Activated CD4-positive, alpha-beta T cell treated with anti-CD3 and anti-CD28 coated beads for 36 hours (primary cell): Measurements from ENCODE around the gene BCL2L15. TPM values are rescaled to one million over a fixed set of nuclear protein-coding genes. Genes with fewer than 3 reads are reported as not detected.
A peak's percentile ranks its signal among the peaks of the same experiment; 100 is the strongest.

ENCODE experiments used
- ATAC-seq: fragments of 200-7000 bp; cut with Tn5 transposase; one replicate; pipeline ENCODE4 v1.10.0; 2021; ENCODE audit warnings: mild to moderate bottlenecking, moderate library complexity
- CTCF ChIA-PET: fragments of 350-600 bp; sonication (Branson Sonifier 250); formaldehyde crosslinking; loops from one replicate; lab custom pipeline; 2021; ENCODE audit warnings: antibody characterized with exemption; lab: Charles Lee
- POLR2A ChIA-PET: fragments of 350-600 bp; sonication (Branson Sonifier 250); formaldehyde crosslinking; loops from one replicate; lab custom pipeline; 2021; ENCODE audit warnings: antibody characterized with exemption, inconsistent platforms; lab: Charles Lee
- DNase-seq: peaks from one replicate; pipeline ENCODE4 v3.0.0-alpha.2; 2020
- H3K27ac Mint-ChIP-seq: one replicate; pipeline ENCODE4 v1.8.0; 2021; ENCODE audit warnings: mixed read lengths
- H3K27me3 Mint-ChIP-seq: one replicate; pipeline ENCODE4 v1.8.0; 2021; ENCODE audit warnings: mixed read lengths
- H3K36me3 Mint-ChIP-seq: one replicate; pipeline ENCODE4 v1.8.0; 2021; ENCODE audit warnings: low read depth, mixed read lengths
- H3K4me1 Mint-ChIP-seq: one replicate; pipeline ENCODE4 v1.8.0; 2021; ENCODE audit warnings: mixed read lengths
- H3K4me3 Mint-ChIP-seq: one replicate; pipeline ENCODE4 v1.8.0; 2021; ENCODE audit warnings: mild to moderate bottlenecking, moderate library complexity, mixed read lengths
- H3K9me3 Mint-ChIP-seq: one replicate; pipeline ENCODE4 v1.8.0; 2021; ENCODE audit warnings: low read depth, mixed read lengths
- intact Hi-C, 2 experiments: fragments of 100-400 bp; cut with DNase I in 1 of 2; cut with micrococcal nuclease in 1 of 2; formaldehyde crosslinking; loops; one replicate each; pipeline versions ENCODE4 v1.14.2 to v1.15.1; 2022 to 2024; cut with DNase I, micrococcal nuclease
- total RNA-seq, 2 experiments: library from RNA; stranded (reverse); gene quantifications; one replicate each; pipeline ENCODE4 v1.2.3, GENCODE V29; 2021

The BCL2L15 gene
- total RNA-seq, 2 experiments from 2014 or later = 1.1 to 1.3 TPM

GRCh38 chr1:113928941-113929749 is 41.8 kb upstream of the BCL2L15 start, which contains the start of gene HIPK1:
HIPK1 (plus strand) TSS chr1:113929324.
- peak within 1 kb of the TSS; percentile 99 for H3K27ac Mint-ChIP-seq
- CTCF ChIA-PET = interaction anchor here (0.7 to 13.6 kb wide), 14 partner anchors 11 to 128 kb away, joined by 3 to 155 read pairs (median 4); partner anchors contain the start of genes AP4B1, DCLRE1B and RSBN1
- peaks cover 41% of the 10 kb centered on the region for H3K4me1 Mint-ChIP-seq
- H3K27me3 Mint-ChIP-seq = no peaks in the 10 kb centered on the region
- H3K4me3 Mint-ChIP-seq = peak within 1 kb of the TSS; percentile 84
- H3K9me3 Mint-ChIP-seq = no peaks in the 10 kb centered on the region
- intact Hi-C loops = loop anchor here (1.0 to 5.0 kb wide), 10 partner anchors 24 to 973 kb away; partner anchors contain the start of genes DCLRE1B (in 2 of the 2), BCAS2 (in 1 of the 2), CSDE1 (in 1 of the 2) and OLFML3 (in 1 of the 2)
- peak; percentile 96 for DNase-seq
- peak; percentile 66 for ATAC-seq
- H3K36me3 Mint-ChIP-seq = peaks cover 11% of the 10 kb centered on the region
- POLR2A ChIA-PET = interaction anchor here (0.6 to 4.3 kb wide), 11 partner anchors 11 to 1158 kb away, joined by 3 to 78 read pairs (median 6); partner anchors contain the start of genes AP4B1, DCLRE1B and RSBN1

- Mint-ChIP-seq H3K27me3 (no peaks in the 10 kb centered on the region), H3K36me3 (peaks cover 6% of the 10 kb centered on the region), H3K4me3 (peak overlapping the region; percentile 84), H3K4me1 (peaks cover 35% of the 10 kb centered on the region), H3K27ac (peak overlapping the region; percentile 99), H3K9me3 (no peaks in the 10 kb centered on the region)
- ChIA-PET POLR2A (interaction anchor here (0.6 to 4.3 kb wide), 7 partner anchors 12 to 116 kb away, joined by 3 to 78 read pairs (median 6); partner anchors contain the start of genes AP4B1, DCLRE1B and RSBN1), CTCF (interaction anchor here (0.7 to 13.6 kb wide), 12 partner anchors 11 to 127 kb away, joined by 3 to 155 read pairs (median 4); partner anchors contain the start of genes AP4B1 and DCLRE1B)
- intact Hi-C loops = loop anchor here in 1 of 2 experiments (2.0 to 5.0 kb wide), 4 partner anchors 49 to 828 kb away; partner anchors contain the start of genes CSDE1, OLFML3, PHTF1 and RSBN1
- ATAC-seq = no peak
- no peak for DNase-seq
These were observed 41.0 kb upstream of the BCL2L15 start for GRCh38 chr1:113928187-113928930.

- Mint-ChIP-seq H3K9me3 (no peaks in the 10 kb centered on the region), H3K27me3 (no peaks in the 10 kb centered on the region), H3K27ac (no peak overlapping the region), H3K4me3 (no peak overlapping the region), H3K4me1 (peaks cover 17% of the 10 kb centered on the region), H3K36me3 (no peaks in the 10 kb centered on the region)
- CTCF ChIA-PET = interaction anchor here (1.1 kb wide), 1 partner anchor 88 kb away, joined by 3 read pairs; no protein-coding TSS in a partner anchor
- ATAC-seq (no peak), DNase-seq (no peak)
- POLR2A ChIA-PET = no interaction called here
- intact Hi-C loops = no loop called here
These were observed 37.1 kb upstream of the BCL2L15 start for GRCh38 chr1:113924473-113924872.

- Mint-ChIP-seq H3K27ac (no peak overlapping the region), H3K27me3 (no peaks in the 10 kb centered on the region), H3K4me1 (peaks cover 9% of the 10 kb centered on the region), H3K36me3 (no peaks in the 10 kb centered on the region), H3K4me3 (no peak overlapping the region), H3K9me3 (no peaks in the 10 kb centered on the region)
- ChIA-PET POLR2A (no interaction called here), CTCF (no interaction called here)
- intact Hi-C loops = no loop called here
- DNase-seq (no peak), ATAC-seq (no peak)
These were observed 35.6 kb upstream of the BCL2L15 start for GRCh38 chr1:113922957-113923356.

- H3K27me3 Mint-ChIP-seq = no peaks in the 10 kb centered on the region
- no peak overlapping the region for H3K4me3 Mint-ChIP-seq
- H3K36me3 Mint-ChIP-seq = peaks cover 4% of the 10 kb centered on the region
- H3K4me1 Mint-ChIP-seq = peaks cover 8% of the 10 kb centered on the region
- ChIA-PET POLR2A (no interaction called here), CTCF (interaction anchor here (1.4 to 2.3 kb wide), 2 partner anchors 11 to 82 kb away, joined by 4 to 7 read pairs; partner anchors contain the start of gene HIPK1)
- no peaks in the 10 kb centered on the region for H3K9me3 Mint-ChIP-seq
- ATAC-seq = peak; percentile 13
- no peak for DNase-seq
- no peak overlapping the region for H3K27ac Mint-ChIP-seq
- intact Hi-C loops = loop anchor here in 1 of 2 experiments (5.0 kb wide), 1 partner anchor 199 kb away; no protein-coding TSS in a partner anchor
These were observed 30.9 kb upstream of the BCL2L15 start for GRCh38 chr1:113918243-113918642.

GRCh38 chr1:113917400-113918082 is 30.2 kb upstream of the BCL2L15 start:
- no peaks in the 10 kb centered on the region for H3K9me3 Mint-ChIP-seq
- ATAC-seq (peak; percentile 87), DNase-seq (no peak)
- ChIA-PET CTCF (interaction anchor here (0.6 to 2.3 kb wide), 4 partner anchors 11 to 82 kb away, joined by 4 to 7 read pairs (median 4); partner anchors contain the start of gene HIPK1), POLR2A (interaction anchor here (0.5 kb wide), 1 partner anchor 12 kb away, joined by 3 read pairs; no protein-coding TSS in a partner anchor)
- no peak overlapping the region for H3K27ac Mint-ChIP-seq
- H3K4me3 Mint-ChIP-seq = no peak overlapping the region
- H3K36me3 Mint-ChIP-seq = peaks cover 4% of the 10 kb centered on the region
- H3K27me3 Mint-ChIP-seq = no peaks in the 10 kb centered on the region
- intact Hi-C loops = loop anchor here in 1 of 2 experiments (1.0 to 5.0 kb wide), 2 partner anchors 12 to 200 kb away; partner anchors contain the start of gene DCLRE1B
- H3K4me1 Mint-ChIP-seq = peaks cover 8% of the 10 kb centered on the region

- CTCF ChIA-PET = interaction anchor here (0.6 to 2.3 kb wide), 4 partner anchors 12 to 81 kb away, joined by 4 to 7 read pairs (median 4); partner anchors contain the start of gene HIPK1
- no peak for DNase-seq
- POLR2A ChIA-PET = interaction anchor here (0.5 to 2.0 kb wide), 2 partner anchors 12 to 13 kb away, joined by 3 to 6 read pairs; partner anchors contain the start of gene HIPK1
These were observed 29.6 kb upstream of the BCL2L15 start for GRCh38 chr1:113916974-113917373.

GRCh38 chr1:113913887-113914664 is 26.7 kb upstream of the BCL2L15 start:
- intact Hi-C loops = no loop called here
- H3K27me3 Mint-ChIP-seq = no peaks in the 10 kb centered on the region
- peaks cover 27% of the 10 kb centered on the region for H3K36me3 Mint-ChIP-seq
- ChIA-PET POLR2A (interaction anchor here (1.2 kb wide), 1 partner anchor 15 kb away, joined by 3 read pairs; the partner anchor contains the start of gene HIPK1), CTCF (interaction anchor here (1.2 kb wide), 1 partner anchor 79 kb away, joined by 3 read pairs; no protein-coding TSS in a partner anchor)
- no peak overlapping the region for H3K4me3 Mint-ChIP-seq
- no peak for DNase-seq
- no peak overlapping the region for H3K27ac Mint-ChIP-seq
- H3K9me3 Mint-ChIP-seq = no peaks in the 10 kb centered on the region
- H3K4me1 Mint-ChIP-seq = peaks cover 8% of the 10 kb centered on the region
- ATAC-seq = no peak

More at GRCh38 chr1:113916974-113917373, 29.6 kb upstream of the BCL2L15 start:
- H3K4me1 Mint-ChIP-seq = peaks cover 8% of the 10 kb centered on the region
- no peaks in the 10 kb centered on the region for H3K9me3 Mint-ChIP-seq
- ATAC-seq = no peak
- no peak overlapping the region for H3K27ac Mint-ChIP-seq
- H3K36me3 Mint-ChIP-seq = peaks cover 4% of the 10 kb centered on the region
- H3K27me3 Mint-ChIP-seq = no peaks in the 10 kb centered on the region
- intact Hi-C loops = loop anchor here in 1 of 2 experiments (1.0 to 5.0 kb wide), 2 partner anchors 12 to 200 kb away; partner anchors contain the start of gene DCLRE1B
- no peak overlapping the region for H3K4me3 Mint-ChIP-seq

GRCh38 chr1:113913312-113913668 is 25.9 kb upstream of the BCL2L15 start:
- no peaks in the 10 kb centered on the region for H3K9me3 Mint-ChIP-seq
- H3K27ac Mint-ChIP-seq = no peak overlapping the region
- ATAC-seq = no peak
- no peaks in the 10 kb centered on the region for H3K27me3 Mint-ChIP-seq
- no peak overlapping the region for H3K4me3 Mint-ChIP-seq
- ChIA-PET CTCF (interaction anchor here (1.2 kb wide), 1 partner anchor 78 kb away, joined by 3 read pairs; no protein-coding TSS in a partner anchor), POLR2A (interaction anchor here (0.8 to 1.2 kb wide), 2 partner anchors 9 to 16 kb away, joined by 3 to 4 read pairs; partner anchors contain the start of genes AP4B1 and HIPK1)
- no peak for DNase-seq
- peaks cover 12% of the 10 kb centered on the region for H3K4me1 Mint-ChIP-seq
- intact Hi-C loops = no loop called here
- H3K36me3 Mint-ChIP-seq = peaks cover 27% of the 10 kb centered on the region
